ENCODE results near the gene HOXC5.

- TF ChIP-seq CTCF (IDR thresholded peaks at IDR 0.05) (no peak), EP300 (IDR thresholded peaks at IDR 0.05) (no peak)
Observed at GRCh38 chr12:53998900-53999236, 34.0 kb upstream of the HOXC5 start.
